ENCODE measurements around the gene AICDA.
"Not testable (repeated sequence)": the region's sequence is repeated elsewhere in the genome, so short reads cannot be mapped to it uniquely, and the experiment has no call there.

AICDA gene

GRCh38 chr12:8630131-8630530, 17.5 kb upstream of the AICDA start:
- H3K4me3 ChIP-seq (ENCODE audit: low read length) = no peak overlapping the region
- no peak for TF ChIP-seq ZNF274 (IDR thresholded peaks at IDR 0.05; ENCODE audit: low read depth, low read length)

GRCh38 chr12:8629486-8630033, 16.9 kb upstream of the AICDA start:
- H3K4me3 ChIP-seq (ENCODE audit: low read length) = no peak overlapping the region
- TF ChIP-seq ZNF274 (IDR thresholded peaks at IDR 0.05; ENCODE audit: low read depth, low read length) = no peak

- no peak overlapping the region; the same call in 1 of the 2 replicates for H3K4me3 ChIP-seq (ENCODE audit: low read length)
- TF ChIP-seq ZNF274 (IDR thresholded peaks at IDR 0.05; ENCODE audit: low read depth, low read length) = no peak
Observed at GRCh38 chr12:8628731-8629130, 16.1 kb upstream of the AICDA start.

- H3K4me3 ChIP-seq (ENCODE audit: low read length) = not testable (repeated sequence)
Observed at GRCh38 chr12:8624750-8625149, 12.1 kb upstream of the AICDA start.

GRCh38 chr12:8622646-8623045, 10.0 kb upstream of the AICDA start:
- H3K4me3 ChIP-seq (ENCODE audit: low read length) = no peak overlapping the region
- TF ChIP-seq ZNF274 (IDR thresholded peaks at IDR 0.05; ENCODE audit: low read depth, low read length) = no peak

- no peak overlapping the region for H3K4me3 ChIP-seq (ENCODE audit: low read length)
- no peak for TF ChIP-seq ZNF274 (IDR thresholded peaks at IDR 0.05; ENCODE audit: low read depth, low read length)
Observed at GRCh38 chr12:8615206-8615605, 2.5 kb upstream of the AICDA start.

- not testable (repeated sequence) for H3K4me3 ChIP-seq (ENCODE audit: low read length)
Observed at GRCh38 chr12:8613881-8614280, 1.2 kb upstream of the AICDA start.

GRCh38 chr12:8609061-8609570, 3.5 kb downstream of the AICDA start:
- no peak for TF ChIP-seq ZNF274 (IDR thresholded peaks at IDR 0.05; ENCODE audit: low read depth, low read length)
- peak overlapping the region; percentile 94; the same call in 1 of the 2 replicates for H3K4me3 ChIP-seq (ENCODE audit: low read length)

- no peak overlapping the region for H3K4me3 ChIP-seq (ENCODE audit: low read length)
- TF ChIP-seq ZNF274 (IDR thresholded peaks at IDR 0.05; ENCODE audit: low read depth, low read length) = no peak
Observed at GRCh38 chr12:8606890-8607289, 5.8 kb downstream of the AICDA start.

- TF ChIP-seq ZNF274 (IDR thresholded peaks at IDR 0.05; ENCODE audit: low read depth, low read length) = no peak
- no peak overlapping the region for H3K4me3 ChIP-seq (ENCODE audit: low read length)
Observed at GRCh38 chr12:8605057-8605456, 7.6 kb downstream of the AICDA start.

- H3K4me3 ChIP-seq (ENCODE audit: low read length) = no peak overlapping the region
- no peak for TF ChIP-seq ZNF274 (IDR thresholded peaks at IDR 0.05; ENCODE audit: low read depth, low read length)
Observed at GRCh38 chr12:8603856-8604255, 8.8 kb downstream of the AICDA start.

- H3K4me3 ChIP-seq (ENCODE audit: low read length) = no peak overlapping the region
- no peak for TF ChIP-seq ZNF274 (IDR thresholded peaks at IDR 0.05; ENCODE audit: low read depth, low read length)
Observed at GRCh38 chr12:8603286-8603685, 9.4 kb downstream of the AICDA start.

- no peak overlapping the region for H3K4me3 ChIP-seq (ENCODE audit: low read length)
- no peak for TF ChIP-seq ZNF274 (IDR thresholded peaks at IDR 0.05; ENCODE audit: low read depth, low read length)
Observed at GRCh38 chr12:8596561-8596960, 16.1 kb downstream of the AICDA start.

GRCh38 chr12:8594072-8594471, 18.6 kb downstream of the AICDA start:
- no peak for TF ChIP-seq ZNF274 (IDR thresholded peaks at IDR 0.05; ENCODE audit: low read depth, low read length)
- H3K4me3 ChIP-seq (ENCODE audit: low read length) = no peak overlapping the region

GRCh38 chr12:8593246-8593645, 19.4 kb downstream of the AICDA start:
- H3K4me3 ChIP-seq (ENCODE audit: low read length) = no peak overlapping the region

GRCh38 chr12:8590842-8591545, 21.7 kb downstream of the AICDA start:
- H3K4me3 ChIP-seq (ENCODE audit: low read length) = no peak overlapping the region
- no peak for TF ChIP-seq ZNF274 (IDR thresholded peaks at IDR 0.05; ENCODE audit: low read depth, low read length)

More at GRCh38 chr12:8593246-8593645, 19.4 kb downstream of the AICDA start:
- no peak for TF ChIP-seq ZNF274 (IDR thresholded peaks at IDR 0.05; ENCODE audit: low read depth, low read length)

Data from GM08714 (cell line).